ENCODE results near the gene FAM222B. TPM values are rescaled to one million over a fixed set of nuclear protein-coding genes. Genes with fewer than 3 reads are reported as not detected.

Gene FAM222B
- total RNA-seq, 4 donors from 2014 or later: 28.1 to 55.8 (median 44.6) TPM

GRCh38 chr17:28887871-28888471 lies 45.4 kb upstream of the FAM222B start:
- peak in 1 of 3 donors; percentile 27 for DNase-seq
- Histone ChIP-seq H3K4me1 (peaks cover 0 to 11% (median 3%) of the 10 kb centered on the region in 4 donors), H3K27ac (peak overlapping the region in 1 of 4 donors; percentile 47), H3K36me3 (peaks cover 0 to 26% (median 0%) of the 10 kb centered on the region in 3 donors), H3K4me3 (no peak overlapping the region), H3K9me3 (no peaks in the 10 kb centered on the region), H3K27me3 (no peaks in the 10 kb centered on the region)
- no peak for TF ChIP-seq CTCF (IDR thresholded peaks at IDR 0.05)
- TF ChIP-seq POLR2A (IDR thresholded peaks at IDR 0.05): no peak

GRCh38 chr17:28885951-28886350 lies 43.4 kb upstream of the FAM222B start:
- no peak for DNase-seq
- H3K4me1 ChIP-seq: peaks cover 0 to 5% (median 0%) of the 10 kb centered on the region in 4 donors
- H3K27me3 ChIP-seq: no peaks in the 10 kb centered on the region
- H3K9me3 ChIP-seq: no peaks in the 10 kb centered on the region
- TF ChIP-seq CTCF (IDR thresholded peaks at IDR 0.05): no peak
- TF ChIP-seq POLR2A (IDR thresholded peaks at IDR 0.05): no peak
- no peak overlapping the region for H3K27ac ChIP-seq
- H3K36me3 ChIP-seq: peaks cover 0 to 46% (median 0%) of the 10 kb centered on the region in 3 donors
- no peak overlapping the region for H3K4me3 ChIP-seq

GRCh38 chr17:28885363-28885762 lies 42.8 kb upstream of the FAM222B start:
- Histone ChIP-seq H3K27me3 (no peaks in the 10 kb centered on the region), H3K4me3 (no peak overlapping the region), H3K9me3 (no peaks in the 10 kb centered on the region), H3K4me1 (peaks cover 0 to 5% (median 0%) of the 10 kb centered on the region in 4 donors), H3K27ac (no peak overlapping the region), H3K36me3 (peaks cover 0 to 52% (median 0%) of the 10 kb centered on the region in 3 donors)
- DNase-seq: no peak
- TF ChIP-seq CTCF (IDR thresholded peaks at IDR 0.05) (no peak), POLR2A (IDR thresholded peaks at IDR 0.05) (no peak)

- no peak overlapping the region for H3K4me3 ChIP-seq
- no peaks in the 10 kb centered on the region for H3K9me3 ChIP-seq
- no peak for DNase-seq
- no peak overlapping the region for H3K27ac ChIP-seq
- H3K4me1 ChIP-seq: peaks cover 0 to 5% (median 0%) of the 10 kb centered on the region in 4 donors
- H3K27me3 ChIP-seq: no peaks in the 10 kb centered on the region
- peaks cover 0 to 64% (median 0%) of the 10 kb centered on the region in 3 donors for H3K36me3 ChIP-seq
- TF ChIP-seq POLR2A (IDR thresholded peaks at IDR 0.05) (no peak), CTCF (IDR thresholded peaks at IDR 0.05) (no peak)
These were observed 41.5 kb upstream of the FAM222B start for GRCh38 chr17:28883967-28884702.

DNA sequence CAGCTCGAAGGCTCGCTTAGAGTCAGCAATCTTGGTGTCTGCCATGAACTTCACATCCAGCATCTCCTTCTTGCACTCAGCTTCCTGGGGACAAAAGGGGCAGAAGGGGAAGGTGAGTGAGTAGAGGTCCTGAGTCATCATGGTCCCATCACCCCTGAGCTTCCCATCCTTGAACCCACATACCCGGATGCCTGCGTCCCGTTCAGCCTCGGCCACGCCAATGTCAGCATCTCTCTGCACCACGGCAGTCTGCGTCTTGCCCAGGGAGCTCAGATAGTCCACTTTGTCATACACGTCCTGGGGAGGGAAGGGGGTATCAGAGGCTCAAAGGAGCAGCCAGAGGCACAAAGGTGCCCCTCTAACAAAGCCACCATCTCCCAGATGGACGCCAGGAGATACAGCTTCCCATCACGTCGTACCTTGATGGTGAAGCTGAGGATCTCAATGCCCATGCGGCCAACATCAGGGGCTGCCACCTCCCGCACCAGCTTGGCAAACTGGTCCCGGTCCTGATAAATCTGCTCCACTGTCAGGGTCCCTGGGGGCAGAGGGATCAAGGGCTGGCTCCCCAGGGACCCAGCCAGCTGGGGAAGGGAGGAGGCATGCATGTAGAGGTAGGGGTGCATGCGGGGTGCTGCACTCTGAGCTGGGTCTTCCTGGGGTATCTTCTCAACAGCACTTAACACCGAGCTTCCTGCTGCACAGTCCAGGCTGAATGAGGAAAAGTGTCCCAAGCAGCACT lies 39.7 kb upstream of the FAM222B start:
- DNase-seq: no peak
- TF ChIP-seq CTCF (IDR thresholded peaks at IDR 0.05) (no peak), POLR2A (IDR thresholded peaks at IDR 0.05) (no peak)
- no peaks in the 10 kb centered on the region for H3K9me3 ChIP-seq
- H3K36me3 ChIP-seq: peaks cover 0 to 69% (median 0%) of the 10 kb centered on the region in 3 donors
- H3K27ac ChIP-seq: no peak overlapping the region
- no peaks in the 10 kb centered on the region for H3K27me3 ChIP-seq
- no peak overlapping the region for H3K4me3 ChIP-seq
- no peaks in the 10 kb centered on the region for H3K4me1 ChIP-seq
